HepG2 (cell line): ENCODE data around the gene POGK. TPM values are rescaled to one million over a fixed set of nuclear protein-coding genes. Genes with fewer than 3 reads are reported as not detected.

Source experiments
- ATAC-seq: fragments of 200-7000 bp; cut with Tn5 transposase; 3 replicates; pipeline ENCODE4 v1.9.1; 2020; ENCODE audit warnings: mild to moderate bottlenecking, moderate library complexity
- BruUV-seq: library from RNA; stranded (reverse); fragments of 400-500 nt; replicated peaks from 2 replicates; lab custom pipeline; 2021; lab: Mats Ljungman, UMichigan
- CTCF ChIA-PET: fragments of 300-600 bp; formaldehyde crosslinking; extraction: SDS; loops from one replicate; lab custom pipeline; 2021; ENCODE audit warnings: low total read pairs, inconsistent platforms, low intra/inter-chr PET ratio; lab: Yijun Ruan, JAX
- POLR2A ChIA-PET: fragments of 350-600 bp; sonication (Branson Sonifier 250); formaldehyde crosslinking; loops from one replicate; lab custom pipeline; 2020; ENCODE audit warnings: antibody characterized with exemption, inconsistent platforms; lab: Yijun Ruan, JAX
- DNase-seq: peaks from one replicate; pipeline ENCODE4 v3.0.0-alpha.2; 2015; ENCODE audit warnings: low spot score
- FAIRE-seq: peaks from 3 replicates; lab custom pipeline; 2011; peaks lifted over from hg19 to GRCh38; lab: Jason Lieb, UNC
- H2AFZ ChIP-seq: one replicate; pipeline ENCODE4 v1.6.1; 2011; ENCODE audit warnings: low read length, inconsistent platforms
- H3K27ac ChIP-seq: fragments of 300-600 bp; 3 replicates; pipeline ENCODE4 v1.8.0; 2011; ENCODE audit warnings: mixed run types, mild to moderate bottlenecking, mixed read lengths, low read length, inconsistent platforms; ENCODE audit not compliant: insufficient read depth; ENCODE audit errors: extremely low read length
- H3K27me3 ChIP-seq, 2 experiments: fragments of 200-600 bp in 1 of 2; 2 replicates in 1 of 2; 3 replicates in 1 of 2; pipeline versions ENCODE4 v1.6.0 to v1.8.0; 2011; ENCODE audit warnings: low read length in 2 of 2, mild to moderate bottlenecking in 2 of 2, moderate library complexity in 2 of 2, inconsistent platforms in 1 of 2; ENCODE audit not compliant: insufficient read depth in 2 of 2, control insufficient read depth in 1 of 2
- H3K36me3 ChIP-seq, 2 experiments: fragments of 200-600 bp in 1 of 2; replicated peaks in 1 of 2; 2 replicates in 1 of 2; 3 replicates in 1 of 2; pipeline versions ENCODE4 v1.5.1 to v1.8.0; 2011; ENCODE audit warnings: low read length in 2 of 2, inconsistent platforms in 1 of 2; ENCODE audit not compliant: insufficient read depth in 2 of 2, control insufficient read depth in 1 of 2
- H3K4me1 ChIP-seq: 2 replicates; pipeline ENCODE4 v1.5.1; 2012; ENCODE audit warnings: low read length, inconsistent platforms; ENCODE audit not compliant: insufficient read depth
- H3K4me2 ChIP-seq: 2 replicates; pipeline ENCODE4 v1.6.0; 2011; ENCODE audit warnings: low read depth, low read length, inconsistent platforms
- H3K4me3 ChIP-seq, 3 experiments: fragments of 200-600 bp in 1 of 3; sonication (generic), shearing (Covaris generic) in 1 of 3; replicated peaks in 1 of 3; 2 replicates each; pipeline ENCODE4 v1.5.1; 2011 to 2016; ENCODE audit warnings: low read length in 3 of 3, inconsistent platforms in 2 of 3, low read depth in 2 of 3, mild to moderate bottlenecking in 2 of 3, control low read depth in 1 of 3, mixed read lengths in 1 of 3; ENCODE audit not compliant: insufficient read depth in 1 of 3
- H3K79me2 ChIP-seq: one replicate; pipeline ENCODE4 v1.6.1; 2011; ENCODE audit warnings: low read length, inconsistent platforms; ENCODE audit not compliant: insufficient read depth
- H3K9ac ChIP-seq: 2 replicates; pipeline ENCODE4 v1.6.0; 2011; ENCODE audit warnings: mild to moderate bottlenecking, low read depth, low read length, inconsistent platforms; ENCODE audit not compliant: insufficient read depth
- H3K9me3 ChIP-seq: 2 replicates; pipeline ENCODE4 v1.5.1; 2012; ENCODE audit warnings: mild to moderate bottlenecking, low read length
- H4K20me1 ChIP-seq: 2 replicates; pipeline ENCODE4 v1.6.0; 2011; ENCODE audit warnings: inconsistent platforms, mild to moderate bottlenecking, low read length, moderate library complexity; ENCODE audit not compliant: insufficient read depth
- BCLAF1 ChIP-seq: fragments of 450-650 bp; IDR thresholded peaks from 2 replicates; pipeline ENCODE4 v1.6.1; 2017; ENCODE audit warnings: mild to moderate bottlenecking
- CCDC6 ChIP-seq: sonication (generic); formaldehyde crosslinking; IDR thresholded peaks from 2 replicates; pipeline ENCODE4 v1.8.1; 2022; ENCODE audit warnings: mild to moderate bottlenecking, missing genetic modification reagents, moderate library complexity
- CEBPG ChIP-seq: IDR thresholded peaks from 2 replicates; pipeline ENCODE4 v1.6.1; 2016
- TEAD3 ChIP-seq: optimal IDR thresholded peaks from 2 replicates; pipeline ENCODE3; 2016; ENCODE audit warnings: borderline replicate concordance
- TIGD3 ChIP-seq: sonication (generic); formaldehyde crosslinking; IDR thresholded peaks from 2 replicates; pipeline ENCODE4 v1.5.1; 2020; ENCODE audit warnings: mild to moderate bottlenecking, missing genetic modification reagents, borderline replicate concordance
- ZBTB8A ChIP-seq: sonication (generic); formaldehyde crosslinking; IDR thresholded peaks from 2 replicates; pipeline ENCODE4 v1.4.0; 2020; ENCODE audit warnings: mild to moderate bottlenecking, low read depth, missing genetic modification reagents, borderline replicate concordance
- ZNF768 ChIP-seq: sonication (generic); formaldehyde crosslinking; IDR thresholded peaks from 2 replicates; pipeline ENCODE4 v1.4.0; 2020; ENCODE audit warnings: missing genetic modification reagents
- ZSCAN20 ChIP-seq: sonication (generic); formaldehyde crosslinking; IDR thresholded peaks from 2 replicates; pipeline ENCODE4 v1.4.0; 2020; ENCODE audit warnings: missing genetic modification reagents, mild to moderate bottlenecking, borderline replicate concordance
- WGBS: methylation state at CpG from one replicate; pipeline ENCODE4 v1.1.6; 2017; ENCODE audit warnings: low lambda C conversion rate; 5-methylcytosine and 5-hydroxymethylcytosine counted together
- in situ Hi-C: cut with HindIII; loops from 2 replicates; pipeline ENCODE4 v1.10.0; 2017; ENCODE audit warnings: low pct_unique_long_range_greater_than_20kb; ENCODE audit not compliant: extremely low pct_ligation_motif_present
- intact Hi-C: fragments of 100-400 bp; cut with micrococcal nuclease; formaldehyde crosslinking; loops from one replicate; pipeline ENCODE4 v1.10.0; 2022; ENCODE audit not compliant: unreplicated experiment
- polyA plus RNA-seq, 8 experiments: library from polyadenylated mRNA; depleted of rRNA in 3 of 8; stranded (reverse) in 7 of 8; unstranded in 1 of 8; fragments of >200 nt; fragmentation: Illumina TruSeq in 4 of 8; extraction: Trizol in 4 of 8; gene quantifications; 2 replicates each; pipeline versions ENCODE4 v1.2.1 to v1.2.3, GENCODE V29; 2011 to 2016; ENCODE audit warnings: low read depth in 4 of 8, missing spikeins in 1 of 8, mixed read lengths in 1 of 8; ENCODE audit not compliant: insufficient read depth in 1 of 8
- total RNA-seq, 5 experiments: library from RNA; depleted of rRNA; stranded (reverse); fragments of >200 nt; fragmentation: Illumina TruSeq; extraction: Trizol; gene quantifications; 2 replicates each; pipeline ENCODE4 v1.2.3, GENCODE V29; 2016; ENCODE audit warnings: low read depth in 1 of 5

The POGK gene
- total and polyA plus RNA-seq, 2 of the 13 experiments (the other 11 are each of a cell fraction or from before 2014, with no cell fraction given), result 4.8 to 16.2 TPM

GRCh38 chr1:166808952-166809351 lies 30.3 kb upstream of the POGK start:
- Histone ChIP-seq H3K9me3 (no peaks in the 10 kb centered on the region), H3K4me3 (no peak overlapping the region), H3K4me2 (no peak overlapping the region), H4K20me1 (no peaks in the 10 kb centered on the region), H2AFZ (no peak overlapping the region), H3K9ac (no peak overlapping the region), H3K27ac (no peak overlapping the region), H3K4me1 (peaks cover 3% of the 10 kb centered on the region; the same call in 1 of the 2 replicates), H3K79me2 (no peaks in the 10 kb centered on the region), H3K27me3 (no peaks in the 10 kb centered on the region), H3K36me3 (no peaks in the 10 kb centered on the region)
- BruUV-seq, result no TSS peak
- intact Hi-C loops, result no loop called here
- ATAC-seq (no peak), FAIRE-seq (no peak), DNase-seq (no peak)
- CTCF ChIA-PET, result no interaction called here
- in situ Hi-C loops, result no loop called here
- POLR2A ChIA-PET, result no interaction called here
- TF ChIP-seq TIGD3 (CRISPR knock-in tag), result no peak
- TF ChIP-seq TEAD3 (CRISPR knock-in tag), result no peak
- no peak for TF ChIP-seq CCDC6 (CRISPR knock-in tag)
- TF ChIP-seq ZSCAN20 (CRISPR knock-in tag), result no peak
- TF ChIP-seq ZBTB8A (CRISPR knock-in tag), result no peak
- TF ChIP-seq BCLAF1, result no peak
- no peak for TF ChIP-seq CEBPG
- no peak for TF ChIP-seq ZNF768
- WGBS, result 2% methylated on average over 2 of the region's 2 CpGs
